Fibroblast of peridontal ligament (primary cell): ENCODE measurements around the gene ATP1A3.

Experiments used
- DNase-seq: peaks from one replicate; pipeline ENCODE4 v3.0.0-alpha.2; 2010; ENCODE audit errors: extremely low read depth

ATP1A3 gene

DNA sequence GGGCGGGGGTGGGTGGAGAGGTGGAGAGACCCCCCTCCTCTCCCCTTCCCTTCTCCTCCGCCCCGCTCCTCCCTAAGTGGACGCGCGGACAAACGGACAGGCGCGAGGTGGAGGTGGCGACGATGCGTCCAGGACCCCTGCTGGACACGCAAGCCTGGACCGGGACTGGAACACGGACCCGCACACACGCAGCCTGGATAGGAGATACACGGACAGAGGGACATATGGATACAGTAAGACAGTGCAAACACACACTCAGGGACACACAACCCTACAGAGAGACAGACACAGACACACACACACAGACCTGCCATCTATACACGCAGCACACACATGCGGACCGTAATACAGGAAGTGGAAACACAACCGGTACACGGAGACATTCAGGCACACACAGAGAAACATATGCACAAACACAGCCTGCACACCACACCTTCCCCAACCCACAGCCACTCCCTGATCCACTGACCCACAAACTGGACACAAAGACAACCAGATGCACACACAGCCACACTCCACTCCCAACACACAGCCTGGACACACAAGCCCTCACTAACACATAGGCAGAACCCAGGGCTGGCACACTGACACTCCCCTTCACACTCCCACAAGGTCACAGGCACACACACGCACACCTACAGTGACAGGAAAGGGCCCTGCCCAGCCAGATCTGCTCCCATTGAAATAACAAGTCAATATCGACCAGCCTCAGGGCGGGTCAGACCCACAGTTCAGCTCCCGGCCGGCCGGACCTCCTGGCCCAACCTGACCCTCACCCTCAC, 65.1 kb downstream of the ATP1A3 start:
- DNase-seq = no peak

DNA sequence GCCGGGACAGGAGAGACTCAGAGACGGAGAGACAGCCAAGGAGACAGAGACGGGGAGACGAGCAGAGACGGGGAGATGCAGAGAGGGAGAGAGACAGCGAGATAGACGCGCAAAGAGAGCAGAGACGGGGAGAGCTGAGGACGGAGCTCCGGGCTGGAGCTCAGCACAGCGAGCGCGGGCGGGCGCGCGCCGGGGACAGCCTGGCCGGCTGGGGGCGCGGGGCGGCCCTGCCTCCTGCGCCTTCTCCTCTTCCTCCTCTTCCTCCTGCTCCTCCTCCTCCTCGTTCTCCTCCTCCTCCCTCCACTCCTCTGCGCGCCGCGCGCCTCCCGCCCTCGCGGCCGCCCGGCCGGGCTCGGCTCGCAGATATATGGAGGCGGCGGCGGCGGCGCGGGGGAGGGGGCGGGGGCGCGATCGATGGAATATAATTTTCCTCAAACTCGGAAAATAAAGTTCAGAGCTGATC, 65.8 kb downstream of the ATP1A3 start, which contains the start of gene ERFL:
TSS of gene ERFL (minus strand) at position 229 of the 463 bp plus-strand sequence. CDS start 15,530 bp downstream, outside the sequence.
- DNase-seq = no peak

DNA sequence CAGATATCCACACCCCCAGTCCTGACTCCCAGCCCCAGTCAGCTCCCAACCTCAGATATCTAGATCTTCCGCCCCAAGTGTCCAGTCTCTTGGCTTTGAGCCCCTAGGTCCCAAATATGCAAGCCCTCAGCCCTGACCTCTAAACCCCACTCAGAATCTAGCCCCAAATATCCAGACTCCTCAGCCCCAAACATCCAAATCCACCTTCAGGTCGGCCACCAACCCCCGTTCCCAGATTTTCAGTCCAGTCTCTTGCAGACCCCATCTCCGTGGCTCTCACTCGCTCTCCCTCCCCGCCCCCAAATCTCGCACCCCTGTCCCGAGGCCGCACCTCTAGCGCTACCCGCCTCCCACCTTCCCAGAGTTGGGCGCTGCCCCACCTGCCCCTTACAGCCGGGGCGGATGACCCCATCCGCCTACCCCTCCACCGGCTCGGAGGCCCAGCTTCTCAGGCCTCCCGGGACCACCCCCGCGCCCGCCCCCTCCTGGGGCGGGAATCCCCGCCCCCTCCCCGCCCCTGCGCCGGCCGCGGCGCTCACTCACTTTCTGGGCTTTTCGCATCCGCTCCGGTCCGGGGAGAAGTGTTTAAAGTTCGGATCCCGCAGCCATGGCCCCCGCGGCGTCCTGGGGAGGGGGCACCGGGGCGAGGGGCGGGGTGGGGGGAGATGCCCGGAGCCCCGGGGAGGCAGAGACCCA, 66.4 kb downstream of the ATP1A3 start:
- no peak for DNase-seq

DNA sequence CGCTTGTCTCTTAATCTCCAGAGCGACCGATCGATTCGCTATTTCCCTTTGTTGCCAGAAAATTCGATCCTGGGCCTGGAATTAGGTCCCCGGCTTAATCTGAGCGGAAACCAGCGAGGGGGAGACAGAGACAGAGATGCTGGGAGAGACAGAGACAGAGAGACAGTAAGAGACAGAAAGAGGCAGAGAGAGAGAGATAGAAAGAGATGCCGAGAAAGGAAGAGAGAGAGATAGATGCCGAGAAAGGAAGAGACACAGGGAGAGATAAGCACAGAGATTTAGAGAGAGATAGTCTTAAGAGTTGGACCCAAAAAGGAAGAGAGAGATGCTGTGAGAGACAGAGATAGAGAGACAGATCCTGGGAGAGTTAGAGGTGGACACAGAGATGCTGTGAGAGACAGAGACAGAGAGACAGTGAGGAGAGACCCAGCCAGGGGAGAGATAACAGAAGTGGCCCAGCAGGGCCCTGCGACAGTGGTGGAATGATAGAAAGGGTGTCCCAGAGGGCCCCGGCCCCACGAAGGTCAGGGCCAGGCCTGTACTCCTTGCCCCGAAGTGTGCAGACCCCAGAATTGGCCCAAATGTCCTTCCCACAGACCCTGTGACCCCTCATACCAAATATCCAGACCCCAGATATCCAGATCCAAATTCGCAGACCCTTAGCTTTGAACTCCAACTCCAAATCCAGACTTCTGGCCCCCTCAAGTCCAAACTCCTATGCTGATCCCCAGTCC, 67.1 kb downstream of the ATP1A3 start:
- DNase-seq = no peak

DNA sequence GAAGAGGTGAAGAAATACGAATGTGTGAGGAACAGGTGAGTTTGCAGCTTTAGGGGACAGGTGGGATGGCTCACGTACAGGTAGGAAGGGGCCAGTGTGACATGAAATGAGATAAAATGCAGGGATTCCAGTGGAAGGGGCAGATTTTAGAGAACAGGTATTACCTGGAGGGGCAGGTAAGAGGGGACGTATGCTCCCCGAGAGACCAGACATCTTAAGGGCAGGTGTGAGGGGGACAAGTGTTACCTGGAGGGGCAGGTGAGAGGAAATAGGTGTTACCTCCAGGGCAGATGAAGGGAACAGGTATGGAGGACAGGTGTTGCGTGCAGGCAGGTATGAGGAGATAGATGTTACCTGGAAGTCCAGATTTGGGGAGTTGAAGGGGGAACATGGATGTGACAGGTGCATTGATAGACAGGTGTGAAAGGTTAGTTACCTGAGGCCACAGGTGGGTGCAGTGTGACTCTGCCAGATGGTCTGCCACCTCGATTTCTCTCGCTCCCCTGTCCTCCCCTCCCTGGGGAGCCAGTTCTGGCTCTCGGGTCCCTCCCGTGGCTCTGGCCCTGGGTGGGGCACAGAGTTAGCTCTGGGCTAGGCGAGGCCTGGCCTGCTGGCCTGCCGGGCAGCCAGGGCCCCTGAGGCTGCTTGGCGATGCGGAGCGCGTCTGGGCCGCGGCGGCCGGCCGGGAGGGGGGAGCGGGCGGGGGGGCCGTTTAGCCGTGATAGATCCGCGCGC, 67.8 kb downstream of the ATP1A3 start:
- DNase-seq = no peak

DNA sequence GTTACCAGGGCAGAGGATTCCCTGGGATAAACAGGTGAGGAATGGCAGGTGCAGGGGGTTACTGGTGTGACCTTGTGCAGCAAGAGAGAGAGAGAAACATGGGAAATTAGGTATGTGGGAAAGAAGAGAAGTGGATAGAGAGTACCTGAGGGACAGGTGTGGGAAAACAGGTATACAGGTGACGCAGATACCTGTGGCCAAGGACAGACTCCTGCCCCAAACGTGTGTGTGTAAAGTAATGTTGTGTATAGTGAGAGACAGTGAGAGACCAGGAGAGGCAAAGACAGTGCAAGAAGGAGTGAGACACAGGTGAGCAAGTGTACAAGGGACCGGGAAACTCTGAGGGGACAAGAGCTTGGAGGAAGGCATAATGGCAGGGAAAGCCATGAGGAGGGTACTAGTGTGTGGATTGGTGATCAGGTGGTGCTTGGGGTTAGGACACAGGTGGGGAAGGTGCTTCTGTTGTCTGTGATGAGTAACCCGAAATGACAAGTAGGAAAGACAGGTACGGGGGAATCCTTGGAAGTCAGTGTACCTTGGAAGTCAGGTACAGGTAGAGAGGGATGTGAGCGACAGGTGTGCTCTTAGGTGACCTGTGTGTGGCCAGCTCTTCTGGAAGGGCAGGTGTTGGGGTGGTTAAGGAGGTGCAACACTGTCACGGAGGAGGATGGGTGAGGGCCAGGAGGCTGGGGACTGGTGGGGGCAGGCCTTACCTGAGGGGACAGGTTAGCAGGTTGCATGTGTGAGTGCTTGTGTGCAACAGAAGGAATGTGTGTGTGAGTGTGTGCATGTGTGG, 68.6 kb downstream of the ATP1A3 start:
- DNase-seq = no peak

DNA sequence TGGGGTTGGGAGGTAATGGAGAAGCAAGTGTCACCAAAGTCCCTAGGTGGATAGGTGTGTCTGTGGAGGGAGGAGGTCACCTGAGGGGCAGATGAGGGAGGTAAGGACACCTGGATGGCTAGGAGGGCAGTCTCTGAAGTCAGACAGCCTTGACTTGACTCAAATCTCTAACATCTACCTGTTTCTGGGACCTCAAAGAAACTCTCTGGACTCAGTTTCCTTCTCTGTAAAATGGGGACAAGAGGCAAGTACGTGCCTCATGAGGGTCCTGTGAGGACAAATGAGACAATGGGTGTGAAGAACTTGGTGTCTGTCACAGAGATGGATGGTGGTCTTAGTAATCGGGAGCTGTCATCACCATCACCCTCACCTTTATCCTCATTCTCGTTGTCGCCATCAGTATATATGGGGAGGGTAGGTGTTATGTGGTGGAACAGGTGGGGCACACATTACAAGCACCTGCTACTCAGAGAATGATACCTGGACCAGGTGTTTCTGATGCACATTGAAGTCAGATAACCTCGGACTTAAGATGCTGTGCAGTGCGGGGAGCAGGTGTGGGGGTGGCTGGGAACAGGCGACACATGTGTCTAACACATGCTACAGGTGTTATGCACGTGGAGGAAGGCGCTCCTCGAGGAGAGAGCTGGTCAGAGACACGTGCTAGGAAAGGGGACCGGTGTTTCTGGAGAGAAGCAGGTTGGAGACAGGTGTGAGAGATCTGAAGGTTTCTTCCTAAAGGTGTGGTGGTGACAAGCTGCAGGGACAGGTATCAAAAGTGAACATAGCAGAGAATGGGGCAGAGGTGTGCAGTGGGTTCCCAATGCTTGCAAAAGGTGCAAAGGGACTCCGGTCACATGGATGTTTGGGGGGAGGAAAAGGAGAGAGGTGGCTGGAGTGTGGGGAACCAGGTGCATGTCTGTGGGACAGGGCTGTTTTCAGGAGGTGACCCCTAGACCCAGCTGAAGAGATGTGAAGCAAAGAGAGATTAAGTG, 69.6 kb downstream of the ATP1A3 start:
- no peak for DNase-seq

DNA sequence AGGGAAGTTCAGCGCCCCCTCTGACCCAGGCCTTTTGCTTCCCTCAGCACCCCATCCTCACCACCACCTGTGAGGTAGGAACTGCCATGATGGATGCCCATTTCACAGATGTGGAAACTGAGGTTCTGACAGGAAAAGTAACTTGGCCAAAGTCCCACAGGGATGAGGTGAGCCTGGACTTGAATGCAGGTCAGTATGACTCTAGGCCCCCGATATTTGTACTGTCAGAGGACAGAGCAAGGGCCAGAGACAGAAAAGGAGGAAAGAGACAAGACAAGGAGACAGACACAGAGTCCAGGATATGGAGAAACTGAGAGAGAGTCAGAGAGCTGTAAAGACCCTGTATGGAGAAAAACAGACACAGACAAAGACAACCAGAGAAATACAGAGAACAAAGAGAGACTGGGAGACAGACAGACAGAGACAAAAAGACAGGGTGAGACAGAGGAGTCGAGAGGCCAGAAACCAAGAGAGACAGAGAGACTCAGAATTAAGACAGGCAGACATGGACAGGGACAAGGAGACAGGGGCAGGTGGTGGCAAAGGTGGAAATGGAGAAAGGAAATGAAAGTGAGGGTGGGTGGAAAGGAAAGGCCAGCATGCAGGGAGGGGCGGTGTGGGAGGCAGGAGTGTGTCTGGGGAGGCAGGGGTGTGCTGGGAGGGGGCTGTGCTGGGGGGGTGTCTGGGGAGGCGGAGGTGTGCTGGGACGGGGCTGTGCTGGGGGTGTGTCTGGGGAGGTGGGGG, 70.8 kb downstream of the ATP1A3 start:
- DNase-seq = no peak

DNA sequence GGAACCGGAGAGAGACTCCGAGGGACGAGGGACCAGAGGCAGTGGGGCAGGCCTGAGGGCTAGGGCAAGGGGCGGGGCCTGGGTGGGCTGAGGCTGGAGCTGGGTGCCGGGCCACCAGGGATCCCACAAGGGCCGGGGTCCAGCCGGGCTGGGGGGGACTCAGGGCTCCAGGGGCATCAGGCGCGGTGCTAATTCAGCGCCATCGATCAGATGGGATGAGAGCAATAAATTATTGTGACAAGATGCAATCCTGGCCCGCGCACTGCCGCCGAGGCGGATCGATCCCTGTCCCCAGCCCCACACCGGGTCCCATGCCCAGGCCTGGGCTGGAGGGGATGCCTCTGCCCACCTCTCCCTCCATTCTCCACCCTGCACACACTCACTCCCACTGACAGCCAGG, 71.4 kb downstream of the ATP1A3 start:
- DNase-seq = no peak

DNA sequence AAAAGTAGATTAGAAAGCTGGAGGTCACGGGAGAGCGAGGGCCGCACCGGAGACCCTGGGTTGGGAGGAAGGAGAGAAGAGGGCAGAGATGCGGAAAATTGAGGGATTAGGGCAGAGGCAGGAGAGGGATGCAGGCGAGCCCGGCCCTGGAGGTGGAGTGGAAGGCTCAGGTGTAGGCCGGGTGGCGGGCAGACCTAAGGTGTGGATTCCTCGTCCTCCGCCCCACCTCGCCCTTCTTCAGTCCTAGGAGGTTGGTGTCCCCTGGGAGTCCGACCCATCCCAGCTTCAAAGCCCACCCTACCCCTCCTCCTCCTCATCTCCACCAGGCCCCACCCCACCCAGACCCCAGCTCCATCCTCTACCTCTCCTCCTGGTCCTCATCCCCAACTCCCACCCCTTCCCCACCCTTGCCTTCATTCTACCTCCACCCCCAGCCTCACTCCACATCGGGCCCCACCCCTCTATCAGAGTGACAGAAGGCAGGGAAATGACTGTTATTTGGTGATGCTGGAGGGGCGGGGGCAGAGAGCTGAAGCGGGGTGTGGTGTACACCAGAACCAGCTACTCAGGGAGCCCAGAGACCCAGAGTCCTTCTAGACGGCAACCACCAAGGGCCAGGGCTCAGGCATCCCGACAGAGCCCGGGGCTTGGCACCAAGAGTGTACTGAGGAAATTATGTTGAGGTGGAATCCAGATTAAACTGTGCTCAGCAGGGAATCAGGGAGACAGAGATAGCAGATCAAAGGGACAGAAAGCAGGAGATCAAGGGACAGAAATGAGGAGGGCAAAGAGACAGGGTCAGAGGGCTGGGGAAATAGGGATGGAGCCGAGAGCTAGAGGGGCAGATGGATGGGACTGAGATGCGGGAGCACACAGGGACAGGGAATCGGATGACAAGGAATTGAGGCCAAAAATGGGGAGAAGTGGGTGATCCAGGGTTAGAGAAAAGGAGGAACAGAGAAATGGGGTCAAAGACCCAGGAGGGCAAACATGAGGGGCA, 72.2 kb downstream of the ATP1A3 start:
- no peak for DNase-seq

DNA sequence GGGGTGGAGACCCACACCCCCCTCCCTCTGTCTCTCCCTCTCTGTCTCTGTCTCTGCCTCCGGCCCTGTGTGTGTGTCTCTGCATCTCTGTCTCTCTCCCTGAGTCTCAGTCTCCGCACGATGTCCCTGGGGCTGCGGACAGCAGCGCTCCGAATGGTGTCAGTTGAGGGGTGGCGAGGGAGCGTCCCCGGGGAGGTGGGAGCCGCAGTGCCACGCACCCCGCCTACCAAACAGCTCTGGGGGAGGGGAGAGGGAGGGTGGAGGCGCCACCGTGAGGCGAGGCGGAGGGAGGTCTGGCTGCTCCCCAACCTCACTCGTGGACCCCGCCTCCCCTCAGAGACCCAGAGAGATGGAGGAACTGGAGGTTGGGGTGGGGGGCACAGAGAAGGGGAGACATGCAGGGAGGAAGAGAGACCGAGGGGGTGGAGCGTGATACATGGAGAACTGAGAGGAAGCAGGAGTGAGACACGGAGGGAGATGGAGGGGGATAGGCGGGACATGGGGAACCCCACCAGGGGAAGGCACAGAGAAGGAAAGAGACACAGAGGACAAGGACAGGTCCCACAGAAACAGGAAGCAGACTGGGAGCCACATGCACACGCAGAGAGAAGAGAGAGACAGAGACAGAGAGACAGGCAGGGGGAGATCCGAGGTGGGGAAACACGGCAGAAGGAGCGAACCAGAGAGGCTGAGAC, 73.0 kb downstream of the ATP1A3 start:
- DNase-seq = no peak

DNA sequence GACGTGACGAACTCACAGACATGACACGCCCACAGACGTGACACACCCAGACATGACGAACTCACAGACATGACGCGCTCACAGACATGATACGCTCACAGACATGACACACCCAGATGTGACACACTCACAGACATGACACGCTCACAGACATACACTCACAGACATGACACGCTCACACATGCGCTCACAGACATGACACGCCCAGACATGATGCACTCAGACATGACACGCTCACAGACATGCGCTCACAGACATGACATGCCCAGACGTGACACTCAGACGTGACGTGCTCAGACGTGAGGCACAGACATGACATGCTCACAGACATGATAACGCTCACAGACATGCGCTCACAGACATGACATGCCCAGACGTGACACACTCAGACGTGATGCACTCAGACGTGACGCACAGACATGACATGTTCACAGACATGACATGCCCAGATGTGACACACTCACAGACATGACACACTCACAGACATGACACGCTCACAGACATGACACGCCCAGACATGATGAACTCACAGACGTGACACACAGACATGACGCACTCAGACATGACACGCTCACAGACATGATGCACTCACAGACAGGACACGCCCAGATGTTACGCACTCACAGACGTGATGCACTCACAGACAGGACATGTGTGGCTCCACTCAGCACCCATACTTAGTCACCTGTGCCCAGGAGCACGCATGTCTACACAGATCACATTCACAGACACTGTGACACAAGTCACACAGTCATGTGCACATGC, 73.9 kb downstream of the ATP1A3 start:
- DNase-seq = no peak

DNA sequence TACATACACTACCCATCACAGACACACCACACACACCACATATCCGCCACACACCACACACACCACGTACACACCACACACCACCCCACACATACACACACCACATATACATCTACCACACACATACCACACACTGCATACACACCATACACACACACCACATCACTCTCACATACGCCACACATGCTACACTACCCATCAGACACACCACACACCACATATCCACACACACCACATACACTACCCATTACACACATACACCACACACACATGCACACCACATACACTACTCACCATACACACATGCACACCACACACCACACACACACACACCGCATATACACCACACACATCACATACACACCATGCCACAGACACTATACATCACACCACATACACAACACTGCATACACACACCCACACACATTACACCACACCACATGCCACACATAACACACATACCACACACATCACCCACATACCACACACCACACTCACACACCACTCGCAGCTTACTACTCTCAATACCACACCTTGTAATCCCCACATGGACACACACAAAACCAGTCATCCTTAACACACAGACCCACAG, 75.3 kb downstream of the ATP1A3 start:
- no peak for DNase-seq

DNA sequence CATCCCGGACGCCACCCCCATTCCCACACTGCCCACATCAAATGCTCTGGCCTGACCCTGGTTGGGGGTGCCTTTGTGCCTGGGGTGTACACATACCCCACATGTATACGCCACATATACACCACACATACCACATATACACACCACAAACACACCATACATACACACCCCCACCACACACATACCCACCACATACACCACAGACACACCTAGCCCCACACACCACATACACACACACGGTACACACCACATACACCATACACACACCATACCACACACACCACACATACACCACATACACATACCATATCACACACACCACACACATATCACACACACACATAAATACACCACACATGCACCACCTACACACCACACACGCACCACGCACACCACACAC, 75.9 kb downstream of the ATP1A3 start:
- no peak for DNase-seq

DNA sequence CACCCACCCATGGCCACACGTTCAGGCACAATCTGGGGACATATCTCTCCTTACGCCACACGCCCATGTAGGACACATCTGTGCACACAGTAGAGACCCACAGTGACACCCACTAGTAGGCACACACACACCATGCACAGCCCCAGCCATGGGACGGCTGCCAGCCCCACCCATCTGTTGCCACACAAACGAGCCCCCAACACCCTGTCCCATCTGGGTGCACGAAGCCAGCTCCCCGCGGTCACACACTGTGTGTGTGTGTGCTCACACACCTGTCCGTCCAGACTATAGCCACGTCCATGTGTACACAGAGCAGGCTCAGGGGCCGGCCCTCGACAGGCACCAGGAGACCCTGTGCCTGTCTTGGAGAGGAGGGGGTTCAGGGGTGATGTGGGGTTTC, 76.4 kb downstream of the ATP1A3 start:
- no peak for DNase-seq
